Measurements from ENCODE around the gene TIGD4.
A peak's percentile ranks its signal among the peaks of the same experiment; 100 is the strongest.

TIGD4 gene

DNA sequence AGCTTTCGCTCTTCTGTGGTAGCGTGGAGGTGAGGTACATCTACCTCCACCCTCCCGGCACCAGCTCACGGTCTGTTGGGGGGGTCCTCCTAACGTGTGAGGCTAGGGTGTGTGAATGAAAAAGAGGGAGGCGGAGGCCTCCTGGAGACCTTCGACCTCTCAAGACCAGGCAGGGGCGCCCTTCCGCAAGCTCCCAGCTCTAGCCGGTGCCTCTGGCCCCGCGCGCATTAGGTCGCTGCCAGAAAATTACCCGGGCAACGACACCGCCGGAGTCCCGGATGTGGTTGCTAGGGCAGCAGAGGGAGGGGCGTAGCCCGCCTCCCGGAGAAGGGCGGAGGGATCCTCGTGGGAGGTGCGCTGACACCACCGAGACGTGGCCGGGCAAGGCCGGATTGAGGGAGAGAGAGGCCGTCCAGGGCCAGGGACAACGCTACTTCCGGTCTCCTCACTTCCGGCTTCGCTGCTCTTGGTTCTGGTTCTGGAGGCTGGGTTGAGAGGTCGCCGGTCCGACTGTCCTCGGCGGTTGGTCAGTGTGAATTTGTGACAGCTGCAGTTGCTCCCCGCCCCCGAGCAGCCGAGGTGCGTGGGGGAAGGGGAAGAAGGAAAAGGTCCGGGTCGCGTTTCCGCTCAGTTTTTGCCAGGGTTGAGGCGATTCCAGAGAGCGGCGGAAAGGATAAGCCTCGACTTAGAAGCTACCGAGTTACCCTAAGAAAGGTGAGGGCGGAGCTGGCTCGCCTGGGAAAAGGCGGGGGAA lies at the start of gene TIGD4, which contains the start of gene ARFIP1:
Gene TIGD4 (minus strand): TSS at position 218 of the 754 bp plus-strand sequence. CDS start 8,726 bp downstream, outside the sequence.
Gene ARFIP1 (plus strand): TSS at position 442 of the 754 bp plus-strand sequence. CDS start 49,680 bp downstream, outside the sequence.
- peak; percentile 96 for DNase-seq

DNA sequence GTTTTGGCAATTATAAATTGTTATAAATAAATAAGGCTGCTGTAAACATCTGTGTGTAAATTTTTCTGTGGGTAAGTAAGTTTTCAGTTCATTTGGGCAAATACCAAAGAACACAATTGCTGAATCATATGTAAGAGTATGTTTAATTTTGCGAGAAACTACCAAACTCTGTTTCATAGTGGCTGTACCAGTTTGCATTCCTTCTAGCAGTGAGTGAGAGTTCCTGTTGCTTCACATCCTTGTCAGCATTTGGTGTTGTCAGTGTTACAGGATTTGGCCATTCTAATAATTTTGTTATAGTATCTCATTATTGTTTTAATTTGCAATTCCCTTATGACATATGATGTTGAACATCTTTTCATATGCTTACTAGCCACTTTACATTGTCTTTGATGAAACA lies 48.6 kb upstream of the TIGD4 start:
- DNase-seq: no peak

DNA sequence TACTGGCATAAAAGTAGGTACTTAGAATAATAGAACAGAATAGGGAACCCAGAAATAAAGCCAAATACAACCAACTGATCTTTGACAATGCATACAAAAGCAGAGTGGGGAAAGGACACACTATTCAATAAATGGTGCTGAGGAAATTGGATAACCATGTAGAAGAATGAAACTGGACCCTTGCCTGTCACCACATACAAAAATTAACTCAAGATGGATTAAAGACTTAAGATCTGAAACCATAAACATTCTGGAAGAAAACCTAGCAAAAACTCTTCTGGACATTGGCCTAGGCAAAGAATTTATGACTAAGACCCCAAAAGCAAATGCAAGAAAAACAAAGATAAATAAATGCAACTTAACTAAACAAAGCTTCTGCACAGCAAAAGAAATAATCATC lies 45.8 kb upstream of the TIGD4 start:
- no peak for DNase-seq

DNA sequence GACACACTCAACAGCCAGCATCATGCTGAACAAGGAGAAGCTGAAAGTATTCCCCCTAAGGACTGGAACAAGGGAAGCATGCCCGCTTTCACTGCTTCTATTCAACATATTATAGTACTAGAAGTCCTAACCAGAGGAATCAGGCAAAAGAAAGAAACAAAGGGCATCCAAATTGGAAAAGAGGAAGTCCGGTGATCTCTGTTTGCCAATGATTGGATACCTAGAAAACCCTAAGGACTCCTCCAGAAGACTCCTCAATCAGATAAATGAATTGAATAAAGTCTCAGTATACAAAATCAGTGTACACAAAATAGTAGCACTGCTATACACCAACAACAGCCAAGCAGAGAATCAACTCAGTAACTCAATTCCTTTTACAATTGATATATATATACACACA lies 45.0 kb upstream of the TIGD4 start:
- no peak for DNase-seq

DNA sequence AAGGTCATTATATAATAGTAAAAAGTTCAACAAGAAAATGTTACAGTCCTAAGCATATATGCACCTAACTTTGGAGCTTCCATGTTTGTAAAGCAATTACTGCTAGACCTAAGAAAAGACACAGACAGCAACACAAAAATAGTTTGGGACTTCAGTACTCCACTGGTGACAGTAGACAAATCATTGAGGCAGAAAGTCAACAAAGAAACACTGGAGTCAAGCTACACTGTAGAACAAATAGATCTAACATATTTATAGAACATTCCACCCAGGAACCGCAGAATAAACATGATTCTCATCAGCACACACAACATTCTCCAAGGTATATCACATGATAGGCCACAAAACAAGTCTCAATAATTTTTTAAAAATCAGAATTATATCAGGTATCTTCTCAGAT lies 42.8 kb upstream of the TIGD4 start:
- no peak for DNase-seq

DNA sequence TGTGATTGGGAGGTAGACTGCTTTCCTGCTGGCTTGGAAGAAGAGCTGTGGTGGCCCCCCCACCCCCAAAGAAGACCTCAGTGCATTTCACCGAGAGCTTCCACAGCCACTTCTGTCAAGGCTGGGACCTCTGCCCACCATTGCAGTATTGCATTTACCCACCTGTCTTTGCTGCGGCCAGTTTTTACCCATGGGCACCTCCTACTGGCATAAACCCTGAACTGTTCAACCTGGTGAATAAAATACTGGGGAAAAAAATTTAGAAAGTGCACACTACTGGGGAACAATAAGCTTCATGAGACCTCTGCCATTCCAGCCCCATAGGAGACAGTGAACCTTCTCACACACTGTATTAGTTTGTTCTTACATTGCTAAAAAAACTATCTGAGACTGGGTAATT lies 40.5 kb upstream of the TIGD4 start:
- DNase-seq: no peak

DNA sequence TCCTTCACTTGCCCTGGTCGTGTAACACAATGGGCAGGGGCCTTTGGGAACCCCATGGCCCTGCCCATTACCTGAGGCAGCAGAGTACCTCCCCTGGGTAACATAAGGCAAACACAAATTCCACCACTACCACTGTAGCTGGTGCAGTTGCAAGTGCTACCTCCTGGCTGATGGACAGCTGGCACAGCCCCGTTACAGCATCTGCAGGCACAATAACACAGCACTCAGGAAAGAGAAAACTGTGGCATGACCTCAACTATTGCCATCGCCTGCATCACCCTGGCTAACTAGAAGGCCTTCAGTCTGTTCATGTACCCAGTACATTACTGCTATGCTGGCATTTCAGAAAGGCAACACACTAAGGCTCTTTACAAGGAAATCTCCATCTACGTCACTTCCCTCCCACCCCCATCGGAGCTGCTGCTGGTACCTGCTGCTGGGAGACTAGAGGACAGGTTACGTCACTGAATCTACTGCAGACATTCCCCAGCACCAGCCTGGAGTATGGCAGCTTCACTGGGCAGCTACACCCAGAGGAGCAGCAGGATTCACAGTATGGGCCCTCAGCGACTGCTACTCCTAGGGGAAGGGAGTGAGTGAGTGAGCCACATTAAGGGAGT lies 39.6 kb upstream of the TIGD4 start:
- DNase-seq: no peak

DNA sequence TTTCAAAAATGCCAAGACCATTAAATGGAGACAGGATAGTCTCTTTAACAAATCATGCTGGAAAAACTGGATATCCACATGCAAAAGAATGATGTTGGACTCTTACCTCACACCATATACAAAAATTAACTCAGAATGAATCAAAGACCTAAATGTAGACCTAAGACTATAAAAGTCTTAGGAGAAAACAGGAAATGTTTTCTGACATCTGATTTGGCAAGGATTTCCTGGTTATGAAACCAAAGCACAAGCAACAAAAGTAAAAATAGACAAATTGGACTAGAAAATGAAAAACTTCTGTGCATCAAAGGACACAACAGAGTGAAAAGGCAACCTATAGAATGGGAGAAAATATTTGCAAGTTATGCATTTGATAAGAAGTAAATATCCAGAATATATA lies 37.8 kb upstream of the TIGD4 start:
- no peak for DNase-seq

DNA sequence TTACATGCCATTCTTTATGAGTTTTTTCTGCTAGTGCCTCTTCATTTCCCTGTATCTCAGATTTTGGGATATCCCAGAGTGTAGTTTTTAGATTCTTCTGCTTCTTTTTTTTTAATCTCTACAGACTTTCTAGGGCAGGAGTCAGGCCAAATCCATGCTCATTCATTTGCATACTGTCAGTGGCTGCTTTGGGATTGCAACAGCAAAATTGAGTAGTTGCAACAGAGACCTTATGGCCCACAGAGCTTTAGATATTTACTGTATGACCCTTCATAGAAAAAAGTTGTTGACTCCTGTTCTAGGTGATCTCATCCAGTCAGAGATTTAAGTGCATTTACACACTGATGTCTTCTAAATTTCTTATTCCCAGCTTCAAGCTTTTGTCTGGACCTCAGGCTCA lies 35.5 kb upstream of the TIGD4 start:
- DNase-seq: no peak

DNA sequence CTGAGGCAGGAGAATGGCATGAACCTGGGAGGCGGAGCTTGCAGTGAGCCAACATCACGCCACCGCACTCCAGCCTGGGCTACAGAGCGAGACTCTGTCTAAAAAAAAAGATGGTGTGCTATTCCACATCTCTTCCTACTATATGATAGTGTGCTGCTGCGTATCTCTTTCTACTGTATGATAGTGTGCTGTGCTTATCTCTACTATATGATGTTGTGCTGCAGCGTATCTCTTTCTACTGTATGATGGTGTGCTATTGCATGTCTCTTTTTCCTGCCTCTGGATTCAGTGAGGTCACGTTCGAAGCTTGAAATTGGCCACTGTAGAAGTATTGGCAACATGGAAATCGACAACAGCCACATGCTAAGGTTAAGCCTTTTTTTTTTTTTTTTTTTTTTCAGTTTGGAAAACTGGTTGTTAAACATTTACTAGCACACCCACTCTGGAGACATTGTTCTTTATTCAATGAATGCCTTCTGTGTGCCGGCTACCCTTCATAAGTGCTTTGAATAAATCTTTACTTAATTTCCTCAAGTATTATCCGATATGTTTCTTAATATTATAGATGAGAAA lies 31.3 kb upstream of the TIGD4 start:
- DNase-seq: no peak

DNA sequence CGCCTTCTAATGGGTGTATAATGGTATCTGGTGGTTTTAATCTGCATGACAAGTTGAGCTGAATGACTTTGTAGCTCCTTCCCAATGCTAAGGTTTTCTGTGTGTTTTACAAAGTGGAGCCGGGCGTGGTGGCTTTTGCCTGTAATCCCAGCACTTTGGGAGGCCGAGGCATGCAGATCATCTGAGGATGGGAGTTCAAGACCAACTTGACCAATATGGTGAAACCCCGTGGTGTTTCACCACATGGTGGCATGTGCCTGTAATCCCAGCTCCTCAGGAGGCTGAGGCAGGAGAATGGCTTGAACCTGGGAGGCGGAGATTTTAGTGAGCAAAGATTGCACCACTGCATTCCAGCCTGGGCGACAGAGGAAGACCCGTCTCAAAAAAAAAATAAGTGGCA lies 29.1 kb upstream of the TIGD4 start:
- DNase-seq: no peak

DNA sequence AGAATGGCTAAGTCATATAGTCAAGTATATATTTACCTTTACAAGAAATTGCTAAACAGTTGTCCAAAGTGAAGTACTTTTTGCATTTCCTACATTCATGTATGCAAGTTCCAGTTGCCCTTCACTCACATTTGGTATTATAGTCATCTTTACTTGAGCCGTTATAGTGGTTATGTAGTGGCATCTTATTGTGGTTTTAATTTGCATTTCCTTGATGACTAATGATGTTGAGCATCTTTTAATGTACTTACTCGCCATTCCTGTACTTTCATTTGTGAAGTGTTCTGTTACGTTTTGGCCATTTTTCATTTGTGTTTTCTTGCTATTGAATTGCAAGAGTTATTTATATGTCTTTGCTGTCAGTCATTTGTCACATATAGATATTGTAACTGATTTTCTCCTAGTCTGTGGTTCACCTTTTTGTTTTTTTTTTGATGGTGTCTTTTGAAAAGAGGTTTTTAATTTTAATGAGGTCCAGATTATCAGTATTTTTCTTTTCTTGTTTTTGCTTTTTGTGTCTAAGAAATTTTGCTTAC lies 27.8 kb upstream of the TIGD4 start:
- no peak for DNase-seq

DNA sequence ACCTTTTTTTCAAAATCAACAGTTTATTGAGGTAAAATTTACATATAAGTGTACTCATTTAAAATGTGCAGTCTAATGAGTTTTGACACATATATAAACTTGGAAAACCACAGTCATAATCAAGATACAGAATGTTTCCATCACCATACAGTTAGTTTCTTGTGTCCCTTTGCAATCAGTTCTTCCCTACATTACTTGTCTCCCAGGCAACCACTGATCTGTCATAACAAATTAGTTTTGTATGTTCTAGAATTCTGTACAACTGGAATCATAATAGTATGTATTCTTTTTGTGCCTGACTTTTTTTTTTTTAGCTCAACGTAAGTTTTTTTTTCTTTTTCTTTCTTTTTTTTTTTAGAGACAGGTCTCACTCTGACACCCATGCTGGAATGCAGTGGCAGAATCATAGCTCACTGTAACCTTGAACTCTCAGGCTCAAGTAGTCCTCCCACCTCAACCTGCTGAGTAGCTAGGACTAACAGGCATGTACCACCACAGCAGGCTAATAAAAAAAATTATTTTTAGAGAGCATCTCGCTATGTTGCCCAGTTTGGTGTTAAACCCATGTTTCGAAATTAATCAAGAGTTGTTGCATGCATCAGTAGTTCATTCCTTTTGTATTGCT lies 27.1 kb upstream of the TIGD4 start:
- DNase-seq: no peak

DNA sequence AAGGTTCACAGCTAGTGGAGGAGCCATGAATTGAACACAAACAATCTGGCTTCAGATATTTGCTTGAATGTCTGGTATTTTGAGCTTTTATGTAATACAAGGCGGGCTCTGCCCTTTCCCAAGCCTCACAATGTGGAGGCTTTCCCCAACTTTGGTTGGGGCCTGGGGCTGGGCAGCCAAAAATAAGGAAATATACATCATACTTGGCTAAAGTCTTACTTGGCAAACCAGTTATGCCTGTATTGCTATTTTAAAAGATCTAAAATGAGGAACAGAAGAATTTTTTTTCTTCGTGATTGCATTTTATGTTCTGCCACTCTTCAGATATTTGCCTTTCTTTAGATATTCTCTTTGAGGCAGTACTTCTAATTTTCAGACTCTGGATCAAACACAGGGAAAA lies 26.3 kb upstream of the TIGD4 start:
- no peak for DNase-seq

DNA sequence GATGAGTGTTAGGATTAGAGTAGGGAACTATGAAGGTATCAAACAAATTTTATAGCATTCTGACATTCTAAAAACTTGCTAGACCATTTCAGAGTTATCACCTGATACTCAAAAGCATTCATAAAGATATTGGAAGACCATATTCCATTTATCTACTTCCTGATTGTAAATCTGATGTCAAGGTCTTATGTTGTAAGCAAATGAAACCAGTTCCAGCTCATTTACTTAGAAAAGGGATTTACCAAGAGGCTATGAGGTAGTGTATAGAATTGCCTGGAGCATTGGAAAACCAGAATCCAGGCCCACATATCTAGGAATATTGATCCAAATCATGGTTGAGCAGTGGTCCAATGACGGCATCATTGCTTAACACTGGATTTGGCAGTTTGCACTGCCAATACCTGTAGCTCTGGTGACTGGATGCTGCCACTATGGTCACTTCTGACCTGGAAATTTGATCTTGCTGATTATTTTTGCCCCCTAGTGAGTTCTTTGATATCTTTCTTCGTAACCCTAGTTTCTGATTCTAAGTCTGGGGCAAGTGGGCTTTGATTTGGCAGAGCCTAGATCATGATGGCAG lies 25.6 kb upstream of the TIGD4 start:
- DNase-seq: no peak

DNA sequence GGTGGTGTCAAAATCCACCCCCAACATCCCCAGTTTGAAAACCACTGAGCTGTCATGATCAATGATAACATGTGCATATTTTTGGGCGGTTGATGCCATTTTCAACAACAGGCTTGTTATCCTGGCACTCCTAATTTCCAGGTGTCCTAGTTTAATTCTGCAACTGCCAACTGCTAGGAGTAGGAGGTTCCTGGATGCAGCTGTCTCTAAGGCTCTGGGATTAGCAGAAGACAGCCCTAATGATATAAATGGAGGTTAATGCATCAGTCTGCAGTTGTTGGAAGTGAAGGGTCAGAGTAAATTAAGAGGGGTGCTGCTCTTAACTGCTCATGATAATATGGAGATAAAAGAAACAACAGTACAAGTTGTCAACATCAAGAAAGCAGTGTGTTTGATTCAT lies 24.0 kb upstream of the TIGD4 start:
- DNase-seq: no peak

DNA sequence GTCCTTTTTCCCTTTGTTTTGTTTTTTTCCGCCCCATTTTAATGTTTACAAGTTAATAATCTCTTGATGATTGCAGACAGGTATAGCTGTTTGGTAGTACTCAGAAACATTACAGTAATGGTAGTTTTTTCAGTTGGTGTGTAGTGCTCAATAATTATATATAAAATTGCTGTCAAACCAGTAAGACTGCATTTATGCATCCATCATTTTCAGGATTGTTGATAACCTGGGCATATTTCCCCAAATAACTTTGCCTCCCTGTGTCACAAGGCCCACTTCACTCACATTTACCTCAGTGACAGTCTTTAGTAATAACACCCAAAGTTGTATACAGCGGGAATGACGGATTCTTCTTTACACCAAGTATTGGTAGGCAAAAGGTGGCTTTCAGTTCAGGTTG lies 16.4 kb upstream of the TIGD4 start:
- no peak for DNase-seq

DNA sequence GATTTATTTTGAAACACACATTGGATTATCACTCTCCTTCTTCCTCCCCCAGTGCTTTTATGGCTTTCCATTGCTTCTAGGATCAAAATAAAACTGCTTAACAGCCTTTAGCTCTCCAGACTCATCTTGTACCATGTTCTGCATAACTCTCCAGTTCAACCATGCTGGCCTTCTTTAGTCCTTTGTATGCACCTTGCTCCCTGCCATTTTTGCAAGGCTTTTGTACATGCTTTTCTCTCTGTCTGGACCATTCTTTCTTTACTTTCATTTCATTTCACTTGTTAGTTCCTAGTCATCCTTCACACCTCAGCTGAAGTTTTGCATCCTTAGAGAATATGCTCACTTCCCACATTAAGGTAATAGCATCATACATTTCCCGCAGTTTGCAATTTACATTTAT lies 7.1 kb upstream of the TIGD4 start:
- DNase-seq: no peak

DNA sequence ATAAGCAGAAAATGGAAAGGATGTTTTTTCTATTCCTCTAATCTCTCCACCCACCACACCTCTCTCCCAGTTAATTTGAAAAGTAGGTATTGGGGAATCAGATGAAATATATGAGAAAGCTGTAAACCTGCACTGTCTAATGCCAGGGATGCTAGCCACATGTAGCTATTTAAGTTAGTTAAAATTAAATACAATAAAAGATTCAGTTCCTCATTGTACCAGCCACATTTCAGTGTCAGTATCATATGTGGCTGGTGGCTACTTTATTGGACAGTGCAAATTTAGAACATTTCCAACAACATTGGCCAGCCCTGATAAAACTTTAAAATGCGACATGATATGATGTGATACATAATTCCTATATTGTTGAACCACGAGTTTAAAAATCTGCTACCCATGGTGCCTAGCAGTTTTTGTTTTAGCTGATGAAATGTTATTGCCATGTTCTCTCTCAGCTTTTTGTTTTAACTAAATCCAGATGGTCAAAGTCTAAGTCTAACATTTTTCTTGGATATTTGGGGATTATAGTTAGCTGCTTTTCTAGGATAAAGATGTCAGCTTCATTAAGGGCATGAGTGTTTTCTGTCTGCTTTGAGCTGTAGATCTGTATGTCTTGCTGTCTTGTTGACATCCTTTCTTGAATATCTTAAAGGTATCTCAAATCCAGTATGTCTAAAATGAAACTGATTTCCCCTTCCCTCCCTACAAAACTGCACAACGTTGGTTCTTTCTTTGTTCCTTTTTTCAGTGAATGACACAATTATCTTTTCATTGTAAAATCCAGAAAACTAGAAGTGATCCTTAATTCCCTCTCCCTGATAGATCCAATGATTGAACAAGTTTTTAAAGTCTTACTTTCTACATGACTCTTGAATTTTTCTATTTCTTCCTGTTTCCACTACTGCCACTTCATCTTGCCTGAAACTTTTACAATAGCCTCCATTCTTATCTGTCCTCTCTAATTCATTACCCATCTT lies 6.4 kb upstream of the TIGD4 start:
- DNase-seq: no peak

DNA sequence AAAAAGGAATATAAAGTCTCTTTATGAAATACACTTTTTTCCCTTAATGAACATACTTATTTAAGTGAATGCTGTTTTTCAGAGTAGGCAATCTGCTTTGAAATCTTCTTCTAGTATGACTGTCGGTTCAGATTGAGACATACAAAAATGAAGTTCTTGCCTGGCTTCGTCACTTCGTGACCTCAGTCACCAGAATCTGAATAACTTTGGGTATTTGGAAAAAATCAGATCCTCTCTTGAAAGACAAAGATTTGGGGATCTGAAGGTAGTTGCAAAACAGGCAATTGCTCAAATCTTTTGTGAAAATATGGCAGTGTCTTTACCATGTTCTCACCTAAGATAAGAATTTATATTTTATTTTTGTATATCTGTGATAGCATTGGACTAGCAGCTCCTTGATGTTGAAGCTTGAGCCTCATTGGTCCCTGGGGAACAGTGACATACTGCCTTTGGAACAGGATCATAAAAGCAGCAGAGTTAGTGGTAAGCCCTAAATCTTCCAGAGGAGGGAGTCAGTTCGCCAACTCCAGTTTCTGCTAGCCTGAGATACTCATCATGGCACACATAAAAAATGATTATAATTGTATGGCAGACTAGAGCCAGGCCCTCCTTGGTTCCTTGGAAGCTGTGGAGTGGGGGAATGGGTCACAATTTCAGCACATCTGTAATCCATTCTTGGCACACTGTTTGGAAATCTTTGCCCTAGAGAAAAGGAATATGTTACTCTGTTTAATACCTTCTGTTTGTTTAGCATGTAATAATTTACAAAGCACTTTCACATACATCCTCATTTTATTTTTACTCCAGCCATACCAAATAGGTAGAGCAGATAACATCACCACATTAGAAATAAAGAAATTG lies 5.2 kb upstream of the TIGD4 start:
- no peak for DNase-seq

DNA sequence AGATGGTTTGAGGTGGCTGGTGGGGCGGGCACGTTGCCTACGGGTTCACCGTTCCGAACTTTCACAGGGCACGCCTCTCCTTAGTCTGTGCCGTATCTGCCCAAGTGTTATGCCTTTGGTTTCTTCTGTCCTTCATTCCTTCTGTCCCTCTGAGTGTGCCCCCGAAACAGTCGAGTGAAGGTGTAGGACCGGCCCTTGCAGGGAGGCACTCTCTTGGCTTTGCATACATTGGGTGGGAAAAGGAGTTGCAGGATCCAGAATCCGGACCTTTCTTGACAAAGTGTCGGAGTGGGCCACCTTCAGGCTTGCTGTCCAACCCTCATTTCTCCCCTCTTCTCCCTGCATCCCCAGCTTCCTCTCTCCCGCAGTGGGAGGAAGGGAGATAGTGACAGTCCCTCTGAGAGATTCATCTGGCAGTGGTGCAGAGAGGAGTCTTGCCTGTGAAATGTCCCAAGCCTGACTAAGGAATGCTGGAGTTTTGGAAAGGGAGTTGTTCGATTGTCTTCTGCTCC lies 793 bp upstream of the TIGD4 start:
- DNase-seq: no peak

Data from activated CD8-positive, alpha-beta memory T cell treated with anti-CD3 and anti-CD28 coated beads, Interleukin-2, amount 50 U/mL, for 48 hours (primary cell).